ENCODE data around the gene CXCL16.

Gene CXCL16

GRCh38 chr17:4748686-4749085 is 9.0 kb upstream of the CXCL16 start:
- peak; percentile 44 for DNase-seq

GRCh38 chr17:4747847-4748246 is 8.1 kb upstream of the CXCL16 start:
- peak; percentile 81 for DNase-seq

GRCh38 chr17:4744999-4745969 is 5.6 kb upstream of the CXCL16 start:
- DNase-seq, result no peak

- no peak for DNase-seq
These were observed 4.2 kb upstream of the CXCL16 start for GRCh38 chr17:4743898-4744297.

GRCh38 chr17:4743216-4743615 is 3.5 kb upstream of the CXCL16 start:
- no peak for DNase-seq

- DNase-seq, result no peak
These were observed 2.9 kb upstream of the CXCL16 start for GRCh38 chr17:4742629-4743028.

- no peak for DNase-seq
These were observed 2.4 kb upstream of the CXCL16 start for GRCh38 chr17:4742133-4742532.

- DNase-seq, result no peak
These were observed 1.8 kb upstream of the CXCL16 start for GRCh38 chr17:4741544-4741943.

- DNase-seq, result no peak
These were observed 856 bp upstream of the CXCL16 start for GRCh38 chr17:4740584-4740983.

GRCh38 chr17:4740025-4740351 is 260 bp upstream of the CXCL16 start:
- DNase-seq, result no peak

GRCh38 chr17:4738136-4739121 is 1.3 kb downstream of the CXCL16 start:
- DNase-seq, result no peak

- DNase-seq, result peak; percentile 82
These were observed 3.7 kb downstream of the CXCL16 start for GRCh38 chr17:4735876-4736651.

- DNase-seq, result no peak
These were observed 4.8 kb downstream of the CXCL16 start for GRCh38 chr17:4734857-4735475.

- peak; percentile 97 for DNase-seq
These were observed 6.6 kb downstream of the CXCL16 start for GRCh38 chr17:4733073-4733531.

- DNase-seq, result peak; percentile 84
These were observed 11.6 kb downstream of the CXCL16 start for GRCh38 chr17:4728124-4728523.

GRCh38 chr17:4725646-4726310 is 13.9 kb downstream of the CXCL16 start:
- DNase-seq, result peak; percentile 74

- DNase-seq, result no peak
These were observed 15.1 kb downstream of the CXCL16 start for GRCh38 chr17:4724650-4725049.

- DNase-seq, result peak; percentile 30
These were observed 17.0 kb downstream of the CXCL16 start for GRCh38 chr17:4722678-4723240.

- no peak for DNase-seq
These were observed 18.3 kb downstream of the CXCL16 start for GRCh38 chr17:4721203-4722135.

- no peak for DNase-seq
These were observed 18.9 kb downstream of the CXCL16 start for GRCh38 chr17:4720787-4721186.

Data from MV-4-11 (cell line).